Left ventricle myocardium superior (tissue), 1 donor: ENCODE measurements around the gene PRKCA. TPM values are rescaled to one million over a fixed set of nuclear protein-coding genes. Genes with fewer than 3 reads are reported as not detected.
"Not testable (repeated sequence)": the region's sequence is repeated elsewhere in the genome, so short reads cannot be mapped to it uniquely, and the experiment has no call there.

Experiments
- ATAC-seq: fragments of 200-7000 bp; cut with Tn5 transposase; one replicate; pipeline ENCODE4 v1.9.1; 2020; ENCODE audit warnings: mild to moderate bottlenecking, moderate library complexity
- DNase-seq: peaks from one replicate; pipeline ENCODE4 v3.0.0-alpha.2; 2020
- intact Hi-C: fragments of 100-400 bp; cut with micrococcal nuclease; formaldehyde crosslinking; loops from one replicate; pipeline ENCODE4 v1.11.0; 2022
- total RNA-seq: library from RNA; stranded (reverse); fragmentation: NEBNext Ultra II Directional; extraction: Animal tissue kit (Norgen Biotek cat#: 25700); gene quantifications from one replicate; pipeline ENCODE4 v1.2.1, GENCODE V29; 2021
- donor health status: DM: no; HTN: yes; CAD: no; lungs with severe emphysema.

PRKCA gene
- total RNA-seq, 1 donor from 2014 or later = 5.9 TPM

DNA sequence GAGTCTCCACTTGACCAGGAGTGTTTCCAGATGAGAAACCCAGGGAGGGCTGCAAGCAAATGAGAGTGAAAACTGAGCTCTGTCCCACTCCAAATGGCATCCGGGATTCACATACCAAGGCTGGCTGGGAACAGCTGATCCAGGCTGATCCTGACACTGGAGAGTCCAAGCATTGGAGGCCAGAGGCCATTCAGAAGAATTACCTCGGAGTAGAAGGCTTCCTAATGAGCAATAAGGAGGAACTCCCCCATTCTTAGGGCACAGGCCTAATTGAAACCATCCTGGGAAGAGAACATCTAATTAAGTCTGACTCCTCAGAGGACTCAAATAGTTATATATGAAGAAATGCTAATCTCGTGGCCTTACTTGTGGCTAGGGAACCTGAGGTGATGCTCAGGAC lies 142.8 kb downstream of the PRKCA start:
- intact Hi-C loops = no loop called here
- ATAC-seq = no peak

GRCh38 chr17:66446419-66446818 lies 144.0 kb downstream of the PRKCA start:
- no peak for ATAC-seq
- intact Hi-C loops = no loop called here
- no peak for DNase-seq

More for the DNA sequence above, 142.8 kb downstream of the PRKCA start:
- DNase-seq = no peak

GRCh38 chr17:66447159-66447558 lies 144.7 kb downstream of the PRKCA start:
- DNase-seq (no peak), ATAC-seq (no peak)
- intact Hi-C loops = no loop called here

- intact Hi-C loops = no loop called here
- no peak for ATAC-seq
- no peak for DNase-seq
Observed at GRCh38 chr17:66448026-66448639, 145.7 kb downstream of the PRKCA start.

GRCh38 chr17:66449418-66449977 lies 147.1 kb downstream of the PRKCA start:
- intact Hi-C loops = no loop called here
- DNase-seq (no peak), ATAC-seq (no peak)

GRCh38 chr17:66450008-66450851 lies 147.8 kb downstream of the PRKCA start:
- DNase-seq = no peak
- no peak for ATAC-seq
- intact Hi-C loops = no loop called here

GRCh38 chr17:66450852-66451158 lies 148.4 kb downstream of the PRKCA start:
- intact Hi-C loops = no loop called here
- no peak for ATAC-seq
- no peak for DNase-seq

DNA sequence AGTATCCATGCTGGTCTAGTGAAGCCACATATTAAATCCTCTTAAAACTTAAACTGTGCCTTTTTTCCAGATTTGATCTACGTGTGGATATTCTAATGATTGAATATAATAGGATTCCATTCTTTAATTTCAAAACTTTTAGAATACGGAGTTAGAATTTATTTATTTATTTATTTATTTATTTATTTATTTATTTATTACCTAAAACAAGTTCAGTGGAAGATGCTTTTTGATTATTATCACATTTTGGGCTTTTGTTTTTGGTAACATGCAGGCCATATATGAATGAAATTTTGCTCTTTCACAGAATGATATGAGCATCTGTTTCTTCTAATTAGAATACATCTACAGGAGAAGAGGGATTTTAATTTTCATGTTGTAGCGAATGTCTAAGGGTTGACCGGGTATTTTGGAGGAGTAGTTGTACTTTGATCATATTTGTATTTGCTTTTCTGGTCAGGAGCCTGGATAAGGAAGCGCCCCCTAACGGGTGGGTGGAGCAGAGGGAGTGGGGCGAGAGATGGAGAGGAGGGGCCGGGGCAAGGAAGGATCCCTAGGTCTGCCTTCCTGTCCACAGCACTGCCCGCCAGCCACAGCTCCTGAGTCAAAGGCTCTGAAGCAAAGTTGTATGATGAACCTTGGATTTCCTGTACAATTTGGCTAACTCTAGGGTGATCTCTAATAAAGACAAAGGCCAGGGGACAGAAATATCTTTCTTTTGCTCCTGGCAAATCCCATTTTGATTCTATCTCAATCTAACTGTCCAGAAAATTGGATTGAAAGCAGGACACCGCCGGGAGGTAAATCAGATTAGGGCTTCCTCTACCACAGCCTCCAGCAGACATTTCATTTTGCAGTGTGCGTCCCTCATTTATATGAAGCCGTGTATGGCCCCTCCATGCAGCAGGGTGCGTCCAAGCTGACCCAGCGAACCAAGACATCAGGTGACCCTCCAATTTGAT lies 149.1 kb downstream of the PRKCA start:
- intact Hi-C loops = no loop called here
- ATAC-seq = no peak
- DNase-seq = no peak

DNA sequence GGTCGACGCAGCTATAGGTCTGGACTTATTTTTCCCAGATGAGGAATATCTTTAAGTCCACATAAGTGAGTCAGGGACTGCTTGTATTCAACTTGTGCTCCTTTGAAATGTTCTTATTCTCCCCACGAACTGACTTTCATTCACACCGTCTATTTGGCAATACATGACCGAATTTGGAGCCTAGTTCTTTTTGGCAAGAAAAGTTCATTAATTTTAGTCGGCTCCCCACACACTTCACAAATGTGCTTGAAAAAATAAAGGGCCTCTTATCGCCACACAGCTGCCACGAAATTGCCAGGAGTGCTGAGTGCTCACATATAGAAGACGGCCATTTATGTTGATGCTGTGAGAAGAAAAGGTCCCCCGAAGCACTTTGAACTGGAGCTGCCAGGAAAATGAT lies 152.6 kb downstream of the PRKCA start:
- no peak for ATAC-seq
- no peak for DNase-seq
- intact Hi-C loops = no loop called here

GRCh38 chr17:66457499-66457898 lies 155.1 kb downstream of the PRKCA start:
- intact Hi-C loops, ATAC-seq, DNase-seq: not testable (repeated sequence)

DNA sequence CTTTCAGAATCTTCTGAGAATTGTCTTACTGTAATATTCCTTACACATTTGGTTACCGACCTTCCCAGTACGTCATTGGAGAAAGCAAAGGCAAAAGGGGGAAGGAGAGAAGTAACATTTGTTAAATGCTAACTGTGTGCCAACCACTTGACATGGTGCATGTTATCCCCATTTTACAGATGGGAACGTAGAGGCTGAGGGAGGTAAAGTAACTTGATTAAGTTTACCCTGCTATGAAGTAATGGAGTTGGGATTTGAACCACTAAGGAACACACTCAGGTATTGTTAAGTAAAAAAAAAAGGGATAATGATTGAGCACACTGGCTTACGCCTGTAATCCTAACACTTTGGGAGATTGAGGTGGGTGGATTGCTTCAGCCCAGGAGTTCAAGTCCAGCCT lies 156.4 kb downstream of the PRKCA start:
- ATAC-seq (no peak), DNase-seq (no peak)
- intact Hi-C loops = no loop called here

- intact Hi-C loops = no loop called here
- DNase-seq = peak; percentile 36
- ATAC-seq = peak; percentile 96
Observed at GRCh38 chr17:66459811-66460270, 157.4 kb downstream of the PRKCA start.

DNA sequence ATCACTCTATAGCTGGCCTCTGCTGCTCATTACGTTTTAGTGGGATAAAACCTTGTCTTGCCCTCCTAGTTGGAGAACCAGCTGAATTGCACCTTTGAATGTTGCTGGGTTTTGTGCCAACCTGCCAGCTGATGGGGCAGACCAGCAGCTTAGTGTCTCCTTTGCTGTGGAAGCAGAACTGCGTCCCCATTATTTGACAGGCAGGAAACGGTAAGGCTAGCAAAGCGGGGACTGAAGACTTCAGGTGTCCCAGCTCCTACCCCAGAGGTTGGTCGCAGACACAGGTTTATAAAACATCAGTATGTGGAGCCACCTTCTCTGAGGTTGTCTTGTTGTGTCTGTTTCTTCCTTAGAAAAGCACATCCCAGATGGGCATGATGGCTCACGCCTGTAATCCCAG lies 158.1 kb downstream of the PRKCA start:
- ATAC-seq = no peak
- DNase-seq = no peak
- intact Hi-C loops = no loop called here

DNA sequence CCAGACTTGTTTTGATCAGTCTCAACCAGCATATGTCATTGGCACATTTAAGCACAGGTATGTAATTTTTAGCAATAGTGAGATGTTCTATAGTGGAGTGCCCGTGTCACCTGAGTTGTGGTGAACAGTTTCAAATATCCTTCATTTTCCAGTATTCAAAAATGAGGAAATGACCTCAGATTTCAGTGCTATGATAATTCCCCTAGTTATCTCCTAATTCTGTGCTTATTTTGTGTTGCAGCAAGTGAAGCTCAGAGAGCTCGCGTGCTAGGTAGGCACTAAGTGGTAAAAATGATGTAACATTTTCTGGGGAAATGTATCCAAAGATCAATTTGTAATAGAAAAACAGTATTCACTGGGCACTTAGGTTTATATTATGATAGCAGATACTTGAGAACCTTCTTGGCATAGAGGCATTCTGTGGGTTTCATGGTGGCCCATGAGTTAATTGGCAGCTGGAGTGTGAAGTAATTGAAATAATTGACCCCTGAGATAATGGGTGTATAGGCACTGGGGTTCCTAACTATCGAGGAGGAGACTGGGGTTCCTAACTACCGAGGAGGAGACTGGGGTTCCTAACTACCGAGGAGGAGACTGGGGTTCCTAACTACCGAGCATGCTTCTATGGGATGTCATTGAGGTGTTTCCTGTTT lies 159.1 kb downstream of the PRKCA start:
- intact Hi-C loops = no loop called here
- no peak for ATAC-seq
- no peak for DNase-seq

DNA sequence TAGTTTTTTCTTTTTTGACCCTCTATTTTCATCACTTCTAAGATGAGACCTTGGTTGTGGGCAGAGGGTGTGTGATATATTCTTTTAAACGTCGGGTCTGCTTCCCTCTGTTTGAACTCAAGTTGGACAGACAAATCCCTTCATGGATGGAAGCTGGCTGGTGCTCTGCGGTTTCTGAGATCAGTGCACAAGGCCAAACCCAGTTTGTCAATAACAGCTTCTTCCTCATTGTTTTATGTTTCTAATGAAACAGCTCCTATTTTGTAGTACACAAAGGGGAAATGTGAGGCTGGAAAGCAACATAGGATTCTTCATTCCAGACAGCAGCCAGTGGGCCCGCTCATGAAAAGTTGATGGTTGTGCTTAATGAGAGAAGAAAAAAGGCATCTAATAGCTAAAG lies 159.6 kb downstream of the PRKCA start:
- no peak for ATAC-seq
- DNase-seq = no peak
- intact Hi-C loops = no loop called here

- ATAC-seq (no peak), DNase-seq (no peak)
- intact Hi-C loops = no loop called here
Observed at GRCh38 chr17:66464921-66465320, 162.5 kb downstream of the PRKCA start.

DNA sequence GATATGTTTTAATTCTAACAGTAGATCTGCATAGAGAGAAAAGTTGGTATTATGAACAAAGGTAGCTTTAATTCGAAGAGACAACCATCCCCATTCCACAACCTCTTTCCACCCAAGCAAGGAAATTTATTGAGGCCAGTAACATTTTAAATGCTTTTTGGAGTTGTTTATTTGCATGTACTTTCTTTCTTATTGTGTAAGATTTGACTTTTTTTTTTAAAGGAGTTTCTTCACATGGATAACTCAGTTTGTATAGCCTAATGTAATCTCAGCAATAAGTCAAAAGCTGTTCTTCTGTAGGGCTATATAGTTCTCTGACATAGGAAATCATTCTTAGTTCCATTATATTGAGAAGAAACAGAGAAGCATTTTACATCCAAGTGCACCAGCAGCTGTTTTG lies 163.3 kb downstream of the PRKCA start:
- no peak for ATAC-seq
- no peak for DNase-seq
- intact Hi-C loops = no loop called here

- intact Hi-C loops = no loop called here
- no peak for DNase-seq
- ATAC-seq = no peak
Observed at GRCh38 chr17:66466106-66466820, 163.8 kb downstream of the PRKCA start.
